Measurements from ENCODE around the gene SREK1IP1.
"Not testable (repeated sequence)": the region's sequence is repeated elsewhere in the genome, so short reads cannot be mapped to it uniquely, and the experiment has no call there.

The SREK1IP1 gene

DNA sequence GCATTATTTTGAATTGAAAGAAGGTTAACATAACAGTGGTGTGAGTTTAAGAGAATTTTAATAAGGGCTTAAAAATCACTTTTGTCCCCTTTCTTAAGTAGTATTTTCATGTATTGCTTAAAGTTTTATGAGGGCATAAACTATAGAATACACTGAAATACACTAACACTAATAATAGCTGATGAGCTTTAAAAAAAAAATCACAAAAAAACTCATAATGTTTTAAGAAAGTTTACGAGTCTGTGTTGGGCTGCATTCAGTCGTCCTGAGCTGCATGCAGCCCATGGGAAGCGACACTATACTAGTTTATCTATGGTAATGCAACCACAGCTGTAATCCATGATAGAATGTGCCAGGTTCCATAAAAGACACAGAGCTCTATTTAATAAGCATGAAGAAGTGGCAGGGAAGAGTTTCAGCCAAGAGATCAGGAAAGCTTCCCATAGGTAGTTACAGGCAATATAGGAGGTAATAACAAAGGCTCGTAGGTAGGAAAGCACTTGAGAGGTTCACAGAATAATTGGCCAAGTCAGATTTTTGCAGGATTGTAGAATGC is 4.5 kb downstream of the SREK1IP1 start:
- no peak for DNase-seq

DNA sequence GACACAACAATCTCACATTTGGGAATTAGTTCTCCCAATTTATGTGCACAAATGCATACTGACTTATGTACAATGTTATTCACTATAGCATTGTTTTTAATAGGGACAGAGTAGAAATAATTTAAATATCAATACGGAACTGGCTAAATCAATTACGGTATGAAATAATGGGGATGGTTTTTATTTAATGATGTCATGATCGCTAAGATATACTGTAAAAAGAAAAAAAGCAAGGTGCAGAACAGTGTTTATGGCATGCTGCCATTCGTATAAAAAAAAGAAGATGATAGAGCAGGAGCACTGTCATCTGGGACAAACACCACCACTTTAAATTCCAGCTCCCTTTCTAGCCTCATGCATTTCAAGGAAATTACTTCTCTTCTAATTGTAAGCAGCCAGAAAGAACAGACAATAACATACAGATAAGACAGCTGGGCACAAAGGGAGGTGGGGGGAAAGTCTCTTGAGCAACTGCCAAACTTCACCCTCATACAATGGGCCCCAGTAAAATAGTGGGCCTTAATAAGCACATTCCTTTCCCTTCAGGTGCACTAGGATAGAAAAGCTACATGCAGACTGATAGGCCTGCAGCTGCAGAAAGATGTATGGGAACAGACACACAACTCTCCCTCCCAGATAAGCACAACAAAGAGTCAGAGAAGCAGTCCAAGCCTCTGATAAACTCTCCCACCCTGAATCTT is 8.4 kb downstream of the SREK1IP1 start:
- DNase-seq = no peak

GRCh38 chr5:64758901-64759300 is 9.6 kb downstream of the SREK1IP1 start:
- DNase-seq = no peak

- no peak for DNase-seq
Observed at GRCh38 chr5:64754066-64754465, 14.4 kb downstream of the SREK1IP1 start.

GRCh38 chr5:64749385-64749784 is 19.1 kb downstream of the SREK1IP1 start:
- DNase-seq = no peak

- no peak for DNase-seq
Observed at GRCh38 chr5:64746446-64746845, 22.0 kb downstream of the SREK1IP1 start.

GRCh38 chr5:64744914-64745313 is 23.6 kb downstream of the SREK1IP1 start:
- no peak for DNase-seq

DNA sequence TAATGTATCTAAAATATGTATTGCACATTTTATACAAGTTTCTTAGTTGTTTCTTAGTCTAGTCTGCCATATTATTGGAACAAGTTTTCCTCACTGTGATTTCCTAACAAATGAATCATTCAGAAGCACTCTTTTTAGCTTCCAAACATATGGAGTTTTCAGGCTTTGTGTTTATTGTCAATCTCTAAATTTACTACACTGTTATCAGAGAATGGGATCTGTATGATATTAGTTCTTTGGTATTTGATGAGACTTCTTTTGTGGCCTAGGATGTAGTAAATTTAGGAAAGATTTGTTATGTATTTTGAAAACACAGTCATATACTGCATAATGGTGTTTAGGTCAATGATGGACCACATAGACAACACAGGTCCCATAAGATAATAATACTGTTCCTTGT is 25.7 kb downstream of the SREK1IP1 start:
- DNase-seq = no peak

GRCh38 chr5:64742411-64742810 is 26.1 kb downstream of the SREK1IP1 start:
- no peak for DNase-seq

- DNase-seq = no peak
Observed at GRCh38 chr5:64727150-64727549, 41.3 kb downstream of the SREK1IP1 start.

DNA sequence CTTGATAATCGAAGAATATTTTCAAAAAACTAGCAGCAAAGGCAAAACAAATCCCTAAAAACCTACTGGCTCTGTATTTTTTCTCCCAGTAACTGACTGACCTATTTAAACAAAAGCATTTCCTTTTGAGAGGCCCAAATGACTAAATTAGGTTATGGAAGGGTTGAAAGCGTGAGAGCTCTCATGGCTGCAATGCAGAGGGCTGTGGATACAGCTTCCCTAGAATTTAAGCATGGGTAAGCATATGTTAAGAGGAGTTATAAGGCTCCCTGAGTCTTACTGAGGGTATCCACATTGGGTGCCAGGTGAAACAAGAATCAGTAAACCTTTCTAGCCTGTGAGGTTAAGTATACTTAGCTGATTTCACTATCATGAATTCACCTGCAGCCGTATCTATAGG is 45.9 kb downstream of the SREK1IP1 start:
- DNase-seq = no peak

GRCh38 chr5:64714495-64714894 is 54.0 kb downstream of the SREK1IP1 start:
- DNase-seq = not testable (repeated sequence)

- no peak for DNase-seq
Observed at GRCh38 chr5:64707191-64707590, 61.3 kb downstream of the SREK1IP1 start.

GRCh38 chr5:64706074-64706473 is 62.4 kb downstream of the SREK1IP1 start:
- DNase-seq = not testable (repeated sequence)

- DNase-seq = no peak
Observed at GRCh38 chr5:64700765-64701164, 67.7 kb downstream of the SREK1IP1 start.

- not testable (repeated sequence) for DNase-seq
Observed at GRCh38 chr5:64696414-64696813, 72.1 kb downstream of the SREK1IP1 start.

DNA sequence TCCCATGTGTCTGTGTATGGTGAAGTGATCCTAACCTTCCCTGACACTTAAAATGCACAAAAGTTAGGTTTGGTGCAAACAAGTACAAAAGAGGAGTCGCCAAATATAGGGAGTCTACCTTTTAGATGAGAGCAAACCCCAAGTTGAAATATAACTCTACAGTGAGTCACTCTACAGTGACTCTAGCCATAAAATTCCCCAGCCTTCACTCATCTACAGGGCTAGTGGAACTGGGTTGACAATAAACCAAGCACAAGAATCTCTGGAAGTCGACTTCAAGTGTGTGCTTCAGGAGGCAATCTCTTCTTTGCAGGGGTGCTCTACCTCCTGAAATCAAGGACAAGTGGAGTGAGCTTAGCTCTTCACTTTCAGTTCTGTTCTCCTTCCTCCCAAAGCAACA is 74.9 kb downstream of the SREK1IP1 start:
- DNase-seq = no peak

- DNase-seq = no peak
Observed at GRCh38 chr5:64691291-64691690, 77.2 kb downstream of the SREK1IP1 start.

- DNase-seq = no peak
Observed at GRCh38 chr5:64690417-64691151, 77.9 kb downstream of the SREK1IP1 start, which contains the start of gene SHISAL2B. SHISAL2B (plus strand) TSS chr5:64690503; CDS start chr5:64690624, 121 bp downstream.

GRCh38 chr5:64690104-64690416 is 78.4 kb downstream of the SREK1IP1 start:
- no peak for DNase-seq

- no peak for DNase-seq
Observed at GRCh38 chr5:64688965-64689364, 79.5 kb downstream of the SREK1IP1 start.

- DNase-seq = no peak
Observed at GRCh38 chr5:64688391-64688790, 80.1 kb downstream of the SREK1IP1 start.

- DNase-seq = no peak
Observed at GRCh38 chr5:64685866-64686265, 82.6 kb downstream of the SREK1IP1 start.

GRCh38 chr5:64682608-64683007 is 85.9 kb downstream of the SREK1IP1 start:
- no peak for DNase-seq

Measured in inflammatory macrophage (primary cell).